ENCODE measurements around the gene PDCD10. TPM values are rescaled to one million over a fixed set of nuclear protein-coding genes. Genes with fewer than 3 reads are reported as not detected.

Gene PDCD10
- total and polyA plus RNA-seq, 7 experiments from 2014 or later = 31.5 to 85.0 (median 47.1) TPM

GRCh38 chr3:167668651-167669050, 66.0 kb downstream of the PDCD10 start:
- H3K9me3 ChIP-seq (ENCODE audit: control insufficient read depth in 2 of 3, low read length in 3 of 3) = peaks cover 0 to 6% (median 0%) of the 10 kb centered on the region in 3 experiments
- H3K4me1 ChIP-seq (ENCODE audit: control insufficient read depth in 2 of 2, insufficient read depth in 2 of 2, low read length in 2 of 2) = no peaks in the 10 kb centered on the region
- H3K27ac ChIP-seq (ENCODE audit: low read depth, low read length) = no peak overlapping the region
- H3K36me3 ChIP-seq (ENCODE audit: control insufficient read depth in 2 of 3, insufficient read depth in 3 of 3, low read length in 3 of 3) = peaks cover 0 to 6% (median 0%) of the 10 kb centered on the region in 3 experiments
- Mint-ChIP-seq H3K4me3 (no peak overlapping the region), H3K27ac (no peak overlapping the region), H3K9me3 (peaks cover 0 to 18% (median 3%) of the 10 kb centered on the region in 11 donors), H3K4me1 (no peaks in the 10 kb centered on the region), H3K27me3 (no peaks in the 10 kb centered on the region), H3K36me3 (peaks cover 0 to 24% (median 19%) of the 10 kb centered on the region in 5 donors)
- intact Hi-C loops (cut with micrococcal nuclease) = no loop called here
- no peak overlapping the region for H3K4me3 ChIP-seq (ENCODE audit: low read length)
- ATAC-seq = no peak
- no peak for DNase-seq
- no peaks in the 10 kb centered on the region for H3K27me3 ChIP-seq (ENCODE audit: control insufficient read depth in 2 of 2, insufficient read depth in 2 of 2, low read length in 2 of 2)
- POLR2A ChIA-PET = no interaction called here
- CTCF ChIA-PET = interaction anchor here (1.1 kb wide), 1 partner anchor 81 kb away, joined by 3 read pairs; no protein-coding TSS in a partner anchor

GRCh38 chr3:167666563-167666962, 68.1 kb downstream of the PDCD10 start:
- H3K36me3 Mint-ChIP-seq = peaks cover 0 to 5% (median 3%) of the 10 kb centered on the region in 5 donors
- no peaks in the 10 kb centered on the region for H3K4me1 Mint-ChIP-seq
- Histone ChIP-seq H3K27me3 (ENCODE audit: control insufficient read depth in 2 of 2, insufficient read depth in 2 of 2, low read length in 2 of 2) (no peaks in the 10 kb centered on the region), H3K4me1 (ENCODE audit: control insufficient read depth in 2 of 2, insufficient read depth in 2 of 2, low read length in 2 of 2) (no peaks in the 10 kb centered on the region), H3K27ac (ENCODE audit: low read depth, low read length) (no peak overlapping the region), H3K36me3 (ENCODE audit: control insufficient read depth in 2 of 3, insufficient read depth in 3 of 3, low read length in 3 of 3) (no peaks in the 10 kb centered on the region), H3K4me3 (ENCODE audit: low read length) (no peak overlapping the region), H3K9me3 (ENCODE audit: control insufficient read depth in 2 of 3, low read length in 3 of 3) (no peaks in the 10 kb centered on the region)
- no peak overlapping the region for H3K4me3 Mint-ChIP-seq
- H3K9me3 Mint-ChIP-seq = peaks cover 0 to 9% (median 3%) of the 10 kb centered on the region in 11 donors
- intact Hi-C loops (cut with micrococcal nuclease) = no loop called here
- no peaks in the 10 kb centered on the region for H3K27me3 Mint-ChIP-seq
- no peak overlapping the region for H3K27ac Mint-ChIP-seq
- CTCF ChIA-PET = interaction anchor here (1.2 kb wide), 1 partner anchor 18 kb away, joined by 3 read pairs; no protein-coding TSS in a partner anchor
- DNase-seq = no peak
- POLR2A ChIA-PET = no interaction called here
- ATAC-seq = no peak

- peaks cover 0 to 6% (median 3%) of the 10 kb centered on the region in 5 donors for H3K27me3 Mint-ChIP-seq
- CTCF ChIA-PET = no interaction called here
Measured at GRCh38 chr3:167662919-167663400, 71.7 kb downstream of the PDCD10 start.

GRCh38 chr3:167657684-167658225, 76.9 kb downstream of the PDCD10 start:
- no peak for ATAC-seq
- Histone ChIP-seq H3K36me3 (ENCODE audit: control insufficient read depth in 2 of 3, insufficient read depth in 3 of 3, low read length in 3 of 3) (no peaks in the 10 kb centered on the region), H3K4me1 (ENCODE audit: control insufficient read depth in 2 of 2, insufficient read depth in 2 of 2, low read length in 2 of 2) (no peaks in the 10 kb centered on the region), H3K27ac (ENCODE audit: low read depth, low read length) (no peak overlapping the region), H3K27me3 (ENCODE audit: control insufficient read depth in 2 of 2, insufficient read depth in 2 of 2, low read length in 2 of 2) (no peaks in the 10 kb centered on the region), H3K9me3 (ENCODE audit: control insufficient read depth in 2 of 3, low read length in 3 of 3) (no peaks in the 10 kb centered on the region), H3K4me3 (ENCODE audit: low read length) (no peak overlapping the region)
- Mint-ChIP-seq H3K27me3 (peaks cover 3 to 17% (median 8%) of the 10 kb centered on the region in 5 donors), H3K36me3 (no peaks in the 10 kb centered on the region), H3K9me3 (peaks cover 0 to 5% (median 0%) of the 10 kb centered on the region in 11 donors), H3K27ac (no peak overlapping the region), H3K4me3 (no peak overlapping the region), H3K4me1 (peaks cover 0 to 6% (median 2%) of the 10 kb centered on the region in 7 donors)
- ChIA-PET CTCF (no interaction called here), POLR2A (no interaction called here)
- DNase-seq = no peak
- intact Hi-C loops (cut with micrococcal nuclease) = no loop called here

More at GRCh38 chr3:167662919-167663400, 71.7 kb downstream of the PDCD10 start:
- peaks cover 0 to 3% (median 0%) of the 10 kb centered on the region in 5 donors for H3K36me3 Mint-ChIP-seq
- Histone ChIP-seq H3K36me3 (ENCODE audit: control insufficient read depth in 2 of 3, insufficient read depth in 3 of 3, low read length in 3 of 3) (no peaks in the 10 kb centered on the region), H3K9me3 (ENCODE audit: control insufficient read depth in 2 of 3, low read length in 3 of 3) (no peaks in the 10 kb centered on the region), H3K4me1 (ENCODE audit: control insufficient read depth in 2 of 2, insufficient read depth in 2 of 2, low read length in 2 of 2) (no peaks in the 10 kb centered on the region), H3K4me3 (ENCODE audit: low read length) (no peak overlapping the region), H3K27me3 (ENCODE audit: control insufficient read depth in 2 of 2, insufficient read depth in 2 of 2, low read length in 2 of 2) (no peaks in the 10 kb centered on the region), H3K27ac (ENCODE audit: low read depth, low read length) (no peak overlapping the region)
- no peak overlapping the region for H3K4me3 Mint-ChIP-seq
- POLR2A ChIA-PET = no interaction called here
- peak overlapping the region in 2 of 9 donors; percentile 14 for H3K27ac Mint-ChIP-seq
- peaks cover 0 to 12% (median 3%) of the 10 kb centered on the region in 11 donors for H3K9me3 Mint-ChIP-seq
- no peaks in the 10 kb centered on the region for H3K4me1 Mint-ChIP-seq
- ATAC-seq (no peak), DNase-seq (no peak)
- intact Hi-C loops (cut with micrococcal nuclease) = no loop called here

- H3K9me3 Mint-ChIP-seq = peaks cover 0 to 5% (median 0%) of the 10 kb centered on the region in 11 donors
- POLR2A ChIA-PET = no interaction called here
- Histone ChIP-seq H3K9me3 (ENCODE audit: control insufficient read depth in 2 of 3, low read length in 3 of 3) (no peaks in the 10 kb centered on the region), H3K4me1 (ENCODE audit: control insufficient read depth in 2 of 2, insufficient read depth in 2 of 2, low read length in 2 of 2) (no peaks in the 10 kb centered on the region), H3K36me3 (ENCODE audit: control insufficient read depth in 2 of 3, insufficient read depth in 3 of 3, low read length in 3 of 3) (no peaks in the 10 kb centered on the region), H3K27me3 (ENCODE audit: control insufficient read depth in 2 of 2, insufficient read depth in 2 of 2, low read length in 2 of 2) (no peaks in the 10 kb centered on the region), H3K4me3 (ENCODE audit: low read length) (no peak overlapping the region), H3K27ac (ENCODE audit: low read depth, low read length) (no peak overlapping the region)
- intact Hi-C loops (cut with micrococcal nuclease) = no loop called here
- no peaks in the 10 kb centered on the region for H3K36me3 Mint-ChIP-seq
- CTCF ChIA-PET = no interaction called here
- DNase-seq (no peak), ATAC-seq (no peak)
- H3K4me1 Mint-ChIP-seq = peaks cover 0 to 6% (median 2%) of the 10 kb centered on the region in 7 donors
- no peak overlapping the region for H3K27ac Mint-ChIP-seq
- H3K27me3 Mint-ChIP-seq = peaks cover 3 to 17% (median 8%) of the 10 kb centered on the region in 5 donors
- no peak overlapping the region for H3K4me3 Mint-ChIP-seq
Measured at GRCh38 chr3:167656821-167657220, 77.9 kb downstream of the PDCD10 start.

- Mint-ChIP-seq H3K4me1 (peaks cover 2 to 18% (median 11%) of the 10 kb centered on the region in 7 donors), H3K4me3 (peak within 1 kb of the TSS in 1 of 10 donors; percentile 27), H3K27ac (no peak within 1 kb of the TSS), H3K27me3 (peaks cover 3 to 16% (median 7%) of the 10 kb centered on the region in 5 donors), H3K9me3 (peaks cover 0 to 2% (median 0%) of the 10 kb centered on the region in 11 donors), H3K36me3 (no peaks in the 10 kb centered on the region)
- CTCF ChIA-PET = no interaction called here
- Histone ChIP-seq H3K4me3 (ENCODE audit: low read length) (no peak within 1 kb of the TSS), H3K27ac (ENCODE audit: low read depth, low read length) (no peak within 1 kb of the TSS), H3K4me1 (ENCODE audit: control insufficient read depth in 2 of 2, insufficient read depth in 2 of 2, low read length in 2 of 2) (no peaks in the 10 kb centered on the region), H3K36me3 (ENCODE audit: control insufficient read depth in 2 of 3, insufficient read depth in 3 of 3, low read length in 3 of 3) (no peaks in the 10 kb centered on the region), H3K9me3 (ENCODE audit: control insufficient read depth in 2 of 3, low read length in 3 of 3) (no peaks in the 10 kb centered on the region), H3K27me3 (ENCODE audit: control insufficient read depth in 2 of 2, insufficient read depth in 2 of 2, low read length in 2 of 2) (no peaks in the 10 kb centered on the region)
- ATAC-seq (no peak), DNase-seq (no peak)
- intact Hi-C loops (cut with micrococcal nuclease) = no loop called here
- POLR2A ChIA-PET = no interaction called here
Measured at GRCh38 chr3:167653760-167654159, 80.9 kb downstream of the PDCD10 start, which contains the start of gene WDR49. WDR49 (minus strand) TSS chr3:167653942; CDS start chr3:167653425, 517 bp downstream.

GRCh38 chr3:167653155-167653554, 81.5 kb downstream of the PDCD10 start:
- Histone ChIP-seq H3K27me3 (ENCODE audit: control insufficient read depth in 2 of 2, insufficient read depth in 2 of 2, low read length in 2 of 2) (no peaks in the 10 kb centered on the region), H3K27ac (ENCODE audit: low read depth, low read length) (no peak overlapping the region), H3K4me1 (ENCODE audit: control insufficient read depth in 2 of 2, insufficient read depth in 2 of 2, low read length in 2 of 2) (no peaks in the 10 kb centered on the region), H3K4me3 (ENCODE audit: low read length) (no peak overlapping the region), H3K9me3 (ENCODE audit: control insufficient read depth in 2 of 3, low read length in 3 of 3) (no peaks in the 10 kb centered on the region), H3K36me3 (ENCODE audit: control insufficient read depth in 2 of 3, insufficient read depth in 3 of 3, low read length in 3 of 3) (no peaks in the 10 kb centered on the region)
- no peak for DNase-seq
- peaks cover 0 to 2% (median 0%) of the 10 kb centered on the region in 11 donors for H3K9me3 Mint-ChIP-seq
- POLR2A ChIA-PET = no interaction called here
- H3K27me3 Mint-ChIP-seq = peaks cover 3 to 14% (median 5%) of the 10 kb centered on the region in 5 donors
- H3K36me3 Mint-ChIP-seq = no peaks in the 10 kb centered on the region
- no peak overlapping the region for H3K27ac Mint-ChIP-seq
- H3K4me1 Mint-ChIP-seq = peaks cover 2 to 18% (median 11%) of the 10 kb centered on the region in 7 donors
- intact Hi-C loops (cut with micrococcal nuclease) = no loop called here
- CTCF ChIA-PET = no interaction called here
- no peak overlapping the region for H3K4me3 Mint-ChIP-seq
- no peak for ATAC-seq
